ENCODE results near the gene FAM171A1. TPM values are rescaled to one million over a fixed set of nuclear protein-coding genes. Genes with fewer than 3 reads are reported as not detected.

Gene FAM171A1
- total RNA-seq, 1 donor from 2014 or later: 28.2 TPM

GRCh38 chr10:15181576-15182156 lies 189.4 kb downstream of the FAM171A1 start:
- H3F3A ChIP-seq (ENCODE audit: low read depth): no peaks in the 10 kb centered on the region
- H3K4me1 Mint-ChIP-seq: no peaks in the 10 kb centered on the region
- no peak overlapping the region for H3K4me2 ChIP-seq
- no peaks in the 10 kb centered on the region for H3K4me1 ChIP-seq
- H3K9me3 Mint-ChIP-seq: peaks cover 7% of the 10 kb centered on the region
- H3K79me2 ChIP-seq (ENCODE audit: low read depth): no peaks in the 10 kb centered on the region
- no peaks in the 10 kb centered on the region for H3K36me3 ChIP-seq
- peaks cover 2% of the 10 kb centered on the region for H3K36me3 Mint-ChIP-seq
- no peaks in the 10 kb centered on the region for H3K9me3 ChIP-seq (ENCODE audit: low read depth)
- H2AFZ ChIP-seq (replicated peaks): no peak overlapping the region
- no peak overlapping the region for H3K27ac Mint-ChIP-seq
- H3K4me3 ChIP-seq: no peak overlapping the region
- peaks cover 7% of the 10 kb centered on the region for H3K27me3 Mint-ChIP-seq (ENCODE audit: insufficient read depth, low read depth)
- H4K20me1 ChIP-seq (ENCODE audit: low read depth): no peaks in the 10 kb centered on the region
- DNase-seq (ENCODE audit: low spot score): no peak
- no peak overlapping the region for H3K4me3 Mint-ChIP-seq
- TF ChIP-seq EZH2phosphoT487 (IDR thresholded peaks at IDR 0.05) (no peak), CTCF (IDR thresholded peaks at IDR 0.05) (no peak), EZH2 (IDR thresholded peaks at IDR 0.05) (no peak)
- no peak overlapping the region for H3K9ac ChIP-seq
- no peak overlapping the region for H3K27ac ChIP-seq
- H3K27me3 ChIP-seq: no peaks in the 10 kb centered on the region

GRCh38 chr10:15180736-15181135 lies 190.4 kb downstream of the FAM171A1 start:
- Histone ChIP-seq H3F3A (ENCODE audit: low read depth) (no peaks in the 10 kb centered on the region), H3K27ac (no peak overlapping the region), H3K79me2 (ENCODE audit: low read depth) (no peaks in the 10 kb centered on the region), H3K4me3 (no peak overlapping the region), H3K4me2 (no peak overlapping the region), H3K9me3 (ENCODE audit: low read depth) (no peaks in the 10 kb centered on the region), H2AFZ (replicated peaks) (no peak overlapping the region), H3K27me3 (no peaks in the 10 kb centered on the region), H3K4me1 (no peaks in the 10 kb centered on the region), H3K36me3 (no peaks in the 10 kb centered on the region), H4K20me1 (ENCODE audit: low read depth) (no peaks in the 10 kb centered on the region), H3K9ac (no peak overlapping the region)
- peaks cover 6% of the 10 kb centered on the region for H3K9me3 Mint-ChIP-seq
- H3K4me1 Mint-ChIP-seq: no peaks in the 10 kb centered on the region
- no peak overlapping the region for H3K27ac Mint-ChIP-seq
- peaks cover 5% of the 10 kb centered on the region for H3K27me3 Mint-ChIP-seq (ENCODE audit: insufficient read depth, low read depth)
- H3K36me3 Mint-ChIP-seq: peaks cover 2% of the 10 kb centered on the region
- no peak for DNase-seq (ENCODE audit: low spot score)
- H3K4me3 Mint-ChIP-seq: no peak overlapping the region
- TF ChIP-seq EZH2phosphoT487 (IDR thresholded peaks at IDR 0.05): no peak
- no peak for TF ChIP-seq EZH2 (IDR thresholded peaks at IDR 0.05)
- TF ChIP-seq CTCF (IDR thresholded peaks at IDR 0.05): no peak

- no peak overlapping the region for H3K9ac ChIP-seq
- H3K4me3 ChIP-seq: no peak overlapping the region
- H3K27me3 ChIP-seq: no peaks in the 10 kb centered on the region
- no peaks in the 10 kb centered on the region for H3K79me2 ChIP-seq (ENCODE audit: low read depth)
- H3K27ac ChIP-seq: no peak overlapping the region
- Mint-ChIP-seq H3K27me3 (ENCODE audit: insufficient read depth, low read depth) (peaks cover 8% of the 10 kb centered on the region), H3K27ac (no peak overlapping the region), H3K4me3 (no peak overlapping the region), H3K36me3 (no peaks in the 10 kb centered on the region), H3K4me1 (no peaks in the 10 kb centered on the region), H3K9me3 (no peaks in the 10 kb centered on the region)
- H3K4me2 ChIP-seq: no peak overlapping the region
- no peaks in the 10 kb centered on the region for H4K20me1 ChIP-seq (ENCODE audit: low read depth)
- H3K9me3 ChIP-seq (ENCODE audit: low read depth): no peaks in the 10 kb centered on the region
- no peak for DNase-seq (ENCODE audit: low spot score)
- no peak overlapping the region for H2AFZ ChIP-seq (replicated peaks)
- H3F3A ChIP-seq (ENCODE audit: low read depth): no peaks in the 10 kb centered on the region
- no peaks in the 10 kb centered on the region for H3K4me1 ChIP-seq
- TF ChIP-seq EZH2phosphoT487 (IDR thresholded peaks at IDR 0.05) (no peak), CTCF (IDR thresholded peaks at IDR 0.05) (no peak), EZH2 (IDR thresholded peaks at IDR 0.05) (no peak)
- no peaks in the 10 kb centered on the region for H3K36me3 ChIP-seq
Observed at GRCh38 chr10:15176269-15176668, 194.8 kb downstream of the FAM171A1 start.
